OCI-LY7 (cell line): ENCODE results near the gene CELF4. TPM values are rescaled to one million over a fixed set of nuclear protein-coding genes. Genes with fewer than 3 reads are reported as not detected.

Experiments
- BruUV-seq: library from RNA; stranded (reverse); fragments of 400-500 nt; replicated peaks from 2 replicates; lab custom pipeline; 2021; lab: Mats Ljungman, UMichigan
- CTCF ChIA-PET: fragments of 300-600 bp; sonication (Branson Sonifier 250); formaldehyde crosslinking; loops from one replicate; lab custom pipeline; 2022; ENCODE audit warnings: antibody characterized with exemption; ENCODE audit not compliant: unreplicated experiment; lab: Charles Lee
- POLR2A ChIA-PET: fragments of 300-600 bp; sonication (Branson Sonifier 250); formaldehyde crosslinking; loops from one replicate; lab custom pipeline; 2022; ENCODE audit warnings: antibody characterized with exemption; lab: Charles Lee
- DNase-seq: peaks from one replicate; pipeline ENCODE4 v3.0.0-alpha.2; 2015; ENCODE audit warnings: low spot score
- H2AFZ ChIP-seq: fragments of 200-600 bp; sonication (generic), shearing (Covaris generic); 2 replicates; pipeline ENCODE4 v1.6.1; 2014; ENCODE audit warnings: mild to moderate bottlenecking, antibody characterized with exemption, low read length, moderate library complexity
- H3K27ac ChIP-seq: fragments of 200-600 bp; sonication (generic); 2 replicates; pipeline ENCODE4 v1.5.1; 2014; ENCODE audit warnings: mixed run types, low read depth, mild to moderate bottlenecking, moderate library complexity, low read length, inconsistent platforms; ENCODE audit not compliant: poor library complexity, severe bottlenecking
- H3K36me3 ChIP-seq: fragments of 200-600 bp; sonication (generic); 2 replicates; pipeline ENCODE4 v1.6.1; 2014; ENCODE audit warnings: mild to moderate bottlenecking, antibody characterized with exemption, low read length, moderate library complexity, mixed read lengths; ENCODE audit not compliant: insufficient read depth
- H3K4me1 ChIP-seq: fragments of 200-600 bp; sonication (generic); 2 replicates; pipeline ENCODE4 v1.5.1; 2014; ENCODE audit warnings: mild to moderate bottlenecking, low read length; ENCODE audit not compliant: insufficient read depth, poor library complexity, severe bottlenecking
- H3K4me2 ChIP-seq: fragments of 200-600 bp; sonication (generic); 2 replicates; pipeline ENCODE4 v1.6.1; 2014; ENCODE audit warnings: mild to moderate bottlenecking, low read length
- H3K4me3 ChIP-seq: fragments of 200-600 bp; sonication (generic); 2 replicates; pipeline ENCODE4 v1.5.1; 2014; ENCODE audit warnings: mild to moderate bottlenecking, low read depth, low read length; ENCODE audit not compliant: poor library complexity, severe bottlenecking
- H3K79me2 ChIP-seq: fragments of 200-600 bp; sonication (generic); 2 replicates; pipeline ENCODE4 v1.6.1; 2016; ENCODE audit warnings: low read depth, mild to moderate bottlenecking, low read length, moderate library complexity, mixed read lengths; ENCODE audit not compliant: insufficient read depth
- H3K9me2 ChIP-seq: fragments of 200-600 bp; sonication (generic); 2 replicates; pipeline ENCODE4 v1.6.1; 2016; ENCODE audit warnings: mild to moderate bottlenecking, low read length, mixed read lengths; ENCODE audit not compliant: insufficient read depth
- H3K9me3 ChIP-seq: fragments of 200-600 bp; sonication (generic); 2 replicates; pipeline ENCODE4 v1.6.1; 2014; ENCODE audit warnings: mild to moderate bottlenecking, mixed run types, low read length, mixed read lengths
- H4K20me1 ChIP-seq: fragments of 200-600 bp; sonication (generic); 2 replicates; pipeline ENCODE4 v1.6.1; 2014; ENCODE audit warnings: mild to moderate bottlenecking, antibody characterized with exemption, low read length, moderate library complexity, mixed read lengths; ENCODE audit not compliant: insufficient read depth
- EZH2phosphoT487 ChIP-seq: fragments of 200-600 bp; sonication (generic); IDR thresholded peaks from 2 replicates; pipeline ENCODE4 v1.6.1; 2018; ENCODE audit warnings: low read depth, borderline replicate concordance, mild to moderate bottlenecking, mixed run types, antibody characterized with exemption, low read length, moderate library complexity, mixed read lengths
- intact Hi-C: fragments of 100-400 bp; cut with micrococcal nuclease; formaldehyde crosslinking; loops from one replicate; pipeline ENCODE4 v1.10.0; 2022; ENCODE audit not compliant: unreplicated experiment
- total RNA-seq, 2 experiments: library from RNA; depleted of rRNA in 1 of 2; stranded (reverse); fragments of >200 nt in 1 of 2; shearing (Covaris generic) in 1 of 2; gene quantifications; 2 replicates each; pipeline ENCODE4 v1.2.3, GENCODE V29; 2014 to 2022
- TF ChIP-seq, protein P1 (sequence below): fragments of 200-600 bp; sonication (generic); conservative IDR thresholded peaks from 2 replicates; pipeline ENCODE4 v1.5.1; 2014; ENCODE audit warnings: mild to moderate bottlenecking, antibody characterized with exemption, low read length, moderate library complexity, mixed read lengths

The CELF4 gene
- total RNA-seq, 2 experiments from 2014 or later: not detected

DNA sequence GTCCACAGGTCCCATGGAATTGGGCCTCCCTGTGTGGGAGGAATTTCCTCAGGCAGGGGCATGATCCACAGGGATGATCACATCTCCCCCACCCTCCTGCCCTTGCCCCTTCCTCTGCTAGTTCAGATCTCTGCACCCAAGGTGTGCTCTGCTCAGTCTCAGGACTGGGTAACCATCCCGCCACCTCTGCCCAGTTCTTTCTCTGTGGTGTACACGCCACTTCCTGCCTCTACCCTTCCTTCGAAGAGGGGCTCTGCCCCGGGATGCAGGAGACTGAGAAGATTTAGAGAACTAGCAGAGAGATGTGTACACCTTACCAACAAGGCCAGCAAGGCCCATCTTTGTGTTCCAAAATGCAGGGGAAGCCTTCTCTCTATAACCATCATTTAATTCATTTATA is 160.4 kb downstream of the CELF4 start:
- Histone ChIP-seq H3K4me1 (no peaks in the 10 kb centered on the region), H3K79me2 (no peaks in the 10 kb centered on the region), H4K20me1 (no peaks in the 10 kb centered on the region), H3K27ac (no peak overlapping the region), H3K9me3 (no peaks in the 10 kb centered on the region), H3K4me2 (no peak overlapping the region), H2AFZ (no peak overlapping the region), H3K4me3 (no peak overlapping the region), H3K9me2 (no peaks in the 10 kb centered on the region), H3K36me3 (no peaks in the 10 kb centered on the region)
- ChIA-PET CTCF (no interaction called here), POLR2A (interaction anchor here (0.6 kb wide), 1 partner anchor 10 kb away, joined by 3 read pairs; no protein-coding TSS in a partner anchor)
- BruUV-seq: no TSS peak
- no peak for DNase-seq
- intact Hi-C loops: no loop called here
- no peak for TF ChIP-seq EZH2phosphoT487
- TF ChIP-seq, protein P1, sequence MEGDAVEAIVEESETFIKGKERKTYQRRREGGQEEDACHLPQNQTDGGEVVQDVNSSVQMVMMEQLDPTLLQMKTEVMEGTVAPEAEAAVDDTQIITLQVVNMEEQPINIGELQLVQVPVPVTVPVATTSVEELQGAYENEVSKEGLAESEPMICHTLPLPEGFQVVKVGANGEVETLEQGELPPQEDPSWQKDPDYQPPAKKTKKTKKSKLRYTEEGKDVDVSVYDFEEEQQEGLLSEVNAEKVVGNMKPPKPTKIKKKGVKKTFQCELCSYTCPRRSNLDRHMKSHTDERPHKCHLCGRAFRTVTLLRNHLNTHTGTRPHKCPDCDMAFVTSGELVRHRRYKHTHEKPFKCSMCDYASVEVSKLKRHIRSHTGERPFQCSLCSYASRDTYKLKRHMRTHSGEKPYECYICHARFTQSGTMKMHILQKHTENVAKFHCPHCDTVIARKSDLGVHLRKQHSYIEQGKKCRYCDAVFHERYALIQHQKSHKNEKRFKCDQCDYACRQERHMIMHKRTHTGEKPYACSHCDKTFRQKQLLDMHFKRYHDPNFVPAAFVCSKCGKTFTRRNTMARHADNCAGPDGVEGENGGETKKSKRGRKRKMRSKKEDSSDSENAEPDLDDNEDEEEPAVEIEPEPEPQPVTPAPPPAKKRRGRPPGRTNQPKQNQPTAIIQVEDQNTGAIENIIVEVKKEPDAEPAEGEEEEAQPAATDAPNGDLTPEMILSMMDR: no peak

DNA sequence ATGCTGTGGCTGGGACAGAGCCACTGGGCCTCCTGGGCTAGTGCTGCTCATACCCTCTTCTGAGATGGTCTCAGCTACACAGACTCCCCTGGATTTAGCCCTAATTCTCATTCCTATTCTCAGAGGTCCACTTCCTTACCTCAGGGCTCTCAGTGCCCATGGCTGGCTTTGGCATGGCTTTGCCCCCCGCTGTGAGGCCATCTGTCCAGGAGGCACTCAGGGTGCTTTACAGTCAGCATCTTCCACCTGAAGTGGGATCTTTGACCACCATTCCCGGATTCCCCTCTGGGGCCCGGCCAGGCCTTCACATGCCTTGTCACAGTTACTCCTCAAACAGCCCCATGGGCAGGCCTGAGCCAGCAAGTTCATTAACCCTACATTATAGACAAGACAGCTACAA is 161.8 kb downstream of the CELF4 start:
- Histone ChIP-seq H3K4me1 (no peaks in the 10 kb centered on the region), H3K4me2 (no peak overlapping the region), H3K79me2 (no peaks in the 10 kb centered on the region), H2AFZ (no peak overlapping the region), H3K9me3 (no peaks in the 10 kb centered on the region), H4K20me1 (no peaks in the 10 kb centered on the region), H3K27ac (no peak overlapping the region), H3K9me2 (no peaks in the 10 kb centered on the region), H3K4me3 (no peak overlapping the region), H3K36me3 (no peaks in the 10 kb centered on the region)
- no peak for DNase-seq
- intact Hi-C loops: no loop called here
- no peak for TF ChIP-seq EZH2phosphoT487
- TF ChIP-seq, protein P1: no peak
- ChIA-PET CTCF (no interaction called here), POLR2A (no interaction called here)
- BruUV-seq: no TSS peak

DNA sequence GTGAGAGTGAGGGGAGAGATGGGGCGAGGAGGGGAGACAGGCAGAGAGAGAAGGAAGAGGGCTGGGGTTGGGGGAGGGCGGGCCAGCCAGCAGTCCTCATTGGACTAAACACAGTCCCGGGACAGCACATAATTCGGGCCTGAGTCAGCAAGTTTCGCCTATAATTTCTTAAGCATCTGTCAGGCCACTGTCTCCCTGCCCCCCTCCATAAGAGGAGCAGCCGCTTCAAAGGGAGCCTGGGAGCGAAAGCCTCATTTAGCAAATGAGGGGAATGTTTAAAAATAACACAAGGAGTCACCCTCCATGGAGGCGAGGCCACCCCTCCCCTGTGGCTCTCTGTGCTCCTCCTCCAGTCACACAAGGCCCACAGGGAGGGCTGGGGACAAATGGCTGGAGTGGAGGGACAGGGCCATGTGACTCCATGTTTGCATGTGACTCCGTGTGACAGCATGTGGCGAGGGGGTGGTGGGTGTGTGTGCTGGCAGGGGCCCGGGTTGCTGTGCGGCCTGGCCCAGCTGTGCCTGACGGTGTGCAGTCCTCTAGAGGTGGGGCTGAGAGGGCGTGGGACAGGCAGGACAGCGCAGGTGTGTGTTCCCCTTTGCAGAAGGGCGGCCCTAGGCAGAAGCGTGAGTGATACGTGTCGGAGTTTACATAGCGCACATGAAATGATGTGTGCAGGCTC is 162.4 kb downstream of the CELF4 start:
- Histone ChIP-seq H3K36me3 (no peaks in the 10 kb centered on the region), H2AFZ (no peak overlapping the region), H3K79me2 (no peaks in the 10 kb centered on the region), H3K27ac (no peak overlapping the region), H3K9me2 (no peaks in the 10 kb centered on the region), H3K4me1 (no peaks in the 10 kb centered on the region), H4K20me1 (no peaks in the 10 kb centered on the region), H3K4me2 (no peak overlapping the region), H3K4me3 (no peak overlapping the region), H3K9me3 (no peaks in the 10 kb centered on the region)
- no peak for DNase-seq
- BruUV-seq: no TSS peak
- ChIA-PET CTCF (no interaction called here), POLR2A (no interaction called here)
- intact Hi-C loops: no loop called here
- TF ChIP-seq, protein P1: no peak
- TF ChIP-seq EZH2phosphoT487: no peak
